ENCODE data around the gene KRTAP10-12. TPM values are rescaled to one million over a fixed set of nuclear protein-coding genes. Genes with fewer than 3 reads are reported as not detected.

Gene KRTAP10-12
- total RNA-seq, 1 donor from 2014 or later: not detected

DNA sequence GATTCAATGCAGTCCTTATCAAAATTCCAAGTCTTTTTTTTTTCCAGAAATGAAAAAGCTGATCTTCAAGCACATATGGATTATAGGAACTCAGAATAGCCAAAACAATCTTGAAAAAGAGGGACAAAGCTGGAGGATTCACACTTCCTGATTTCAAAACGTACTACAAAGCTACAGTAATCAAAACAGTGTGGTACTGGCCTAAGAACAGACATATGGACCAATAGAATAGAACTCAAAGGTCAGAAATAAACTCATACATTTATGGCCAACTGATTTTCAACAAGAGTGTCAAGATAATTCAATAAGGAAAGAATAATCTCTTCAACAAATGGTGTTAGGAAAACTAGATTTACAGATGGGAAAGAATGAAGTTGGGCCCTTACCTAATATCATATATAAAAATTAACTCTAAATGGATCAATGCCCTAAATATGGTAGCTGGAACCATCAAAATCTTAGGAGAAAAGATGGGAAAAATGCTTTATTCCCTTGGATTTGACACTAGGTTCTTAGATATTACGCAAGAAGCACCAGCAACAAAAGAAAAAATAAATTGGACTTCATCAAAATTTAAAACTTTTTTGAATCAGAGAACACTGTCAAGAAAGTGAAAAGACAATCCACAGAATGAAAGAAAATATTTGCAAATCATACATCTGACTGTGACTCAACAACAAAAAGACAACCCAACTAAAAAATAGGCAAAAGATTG is 4.0 kb upstream of the KRTAP10-12 start:
- no peak overlapping the region for H3K4me3 ChIP-seq
- H3K9me3 ChIP-seq (replicated peaks): peaks cover 30% of the 10 kb centered on the region
- H3K4me1 ChIP-seq: no peaks in the 10 kb centered on the region
- no peak overlapping the region for H3K27ac ChIP-seq (replicated peaks)
- TF ChIP-seq, protein P1, sequence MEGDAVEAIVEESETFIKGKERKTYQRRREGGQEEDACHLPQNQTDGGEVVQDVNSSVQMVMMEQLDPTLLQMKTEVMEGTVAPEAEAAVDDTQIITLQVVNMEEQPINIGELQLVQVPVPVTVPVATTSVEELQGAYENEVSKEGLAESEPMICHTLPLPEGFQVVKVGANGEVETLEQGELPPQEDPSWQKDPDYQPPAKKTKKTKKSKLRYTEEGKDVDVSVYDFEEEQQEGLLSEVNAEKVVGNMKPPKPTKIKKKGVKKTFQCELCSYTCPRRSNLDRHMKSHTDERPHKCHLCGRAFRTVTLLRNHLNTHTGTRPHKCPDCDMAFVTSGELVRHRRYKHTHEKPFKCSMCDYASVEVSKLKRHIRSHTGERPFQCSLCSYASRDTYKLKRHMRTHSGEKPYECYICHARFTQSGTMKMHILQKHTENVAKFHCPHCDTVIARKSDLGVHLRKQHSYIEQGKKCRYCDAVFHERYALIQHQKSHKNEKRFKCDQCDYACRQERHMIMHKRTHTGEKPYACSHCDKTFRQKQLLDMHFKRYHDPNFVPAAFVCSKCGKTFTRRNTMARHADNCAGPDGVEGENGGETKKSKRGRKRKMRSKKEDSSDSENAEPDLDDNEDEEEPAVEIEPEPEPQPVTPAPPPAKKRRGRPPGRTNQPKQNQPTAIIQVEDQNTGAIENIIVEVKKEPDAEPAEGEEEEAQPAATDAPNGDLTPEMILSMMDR (IDR thresholded peaks at IDR 0.05; ENCODE audit: borderline replicate concordance): no peak
- H3K36me3 ChIP-seq: no peaks in the 10 kb centered on the region
- no peak for DNase-seq
- H3K27me3 ChIP-seq (ENCODE audit: low read depth): peaks cover 35% of the 10 kb centered on the region
- intact Hi-C loops (cut with micrococcal nuclease): no loop called here

DNA sequence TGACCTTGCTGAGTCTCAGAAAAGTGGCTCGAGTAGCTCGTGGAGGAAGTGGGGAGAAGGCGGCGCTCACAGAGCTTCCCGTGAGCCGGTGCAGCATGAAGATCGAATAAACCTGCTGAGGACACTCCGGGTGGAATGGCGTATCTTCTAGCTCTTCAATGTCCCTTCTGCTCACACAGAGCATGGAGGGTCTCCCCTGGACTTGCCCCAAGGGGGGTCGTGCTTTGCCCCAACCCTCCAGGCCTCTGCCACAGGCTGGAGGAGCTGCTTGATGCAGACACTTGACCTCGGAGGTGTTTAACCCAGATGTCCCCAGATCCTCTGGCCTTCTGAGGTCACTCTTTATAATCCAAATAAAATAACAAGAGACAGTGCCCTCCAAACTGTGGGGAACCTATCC is 2.2 kb upstream of the KRTAP10-12 start:
- TF ChIP-seq, protein P1 (IDR thresholded peaks at IDR 0.05; ENCODE audit: borderline replicate concordance): no peak
- Histone ChIP-seq H3K9me3 (replicated peaks) (peaks cover 30% of the 10 kb centered on the region), H3K4me3 (no peak overlapping the region), H3K4me1 (no peaks in the 10 kb centered on the region), H3K36me3 (no peaks in the 10 kb centered on the region), H3K27me3 (ENCODE audit: low read depth) (peaks cover 43% of the 10 kb centered on the region), H3K27ac (replicated peaks) (no peak overlapping the region)
- intact Hi-C loops (cut with micrococcal nuclease): no loop called here
- no peak for DNase-seq

DNA sequence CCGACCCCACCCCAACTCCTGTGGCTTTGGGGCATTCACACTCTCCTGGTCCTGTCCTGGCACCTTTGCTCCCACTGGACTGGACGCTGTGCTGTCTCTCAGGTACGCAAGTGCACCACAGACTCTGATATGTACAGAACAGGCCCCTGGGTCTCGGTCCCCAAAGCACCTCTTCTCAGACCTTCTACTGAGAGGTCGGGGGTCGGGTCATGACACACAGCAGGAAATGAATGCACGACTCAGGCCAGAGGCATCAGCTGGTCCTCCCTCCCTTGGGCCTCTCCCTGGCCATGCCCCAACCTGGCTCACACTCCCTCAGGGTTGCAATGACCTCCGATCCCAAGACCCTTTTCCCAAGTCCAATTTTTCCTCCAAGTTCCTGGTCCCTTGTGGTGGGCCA is 1.8 kb upstream of the KRTAP10-12 start:
- no peak overlapping the region for H3K27ac ChIP-seq (replicated peaks)
- H3K27me3 ChIP-seq (ENCODE audit: low read depth): peaks cover 47% of the 10 kb centered on the region
- H3K4me1 ChIP-seq: no peaks in the 10 kb centered on the region
- TF ChIP-seq, protein P1 (IDR thresholded peaks at IDR 0.05; ENCODE audit: borderline replicate concordance): no peak
- intact Hi-C loops (cut with micrococcal nuclease): no loop called here
- H3K4me3 ChIP-seq: no peak overlapping the region
- no peak for DNase-seq
- H3K9me3 ChIP-seq (replicated peaks): peaks cover 30% of the 10 kb centered on the region
- no peaks in the 10 kb centered on the region for H3K36me3 ChIP-seq

DNA sequence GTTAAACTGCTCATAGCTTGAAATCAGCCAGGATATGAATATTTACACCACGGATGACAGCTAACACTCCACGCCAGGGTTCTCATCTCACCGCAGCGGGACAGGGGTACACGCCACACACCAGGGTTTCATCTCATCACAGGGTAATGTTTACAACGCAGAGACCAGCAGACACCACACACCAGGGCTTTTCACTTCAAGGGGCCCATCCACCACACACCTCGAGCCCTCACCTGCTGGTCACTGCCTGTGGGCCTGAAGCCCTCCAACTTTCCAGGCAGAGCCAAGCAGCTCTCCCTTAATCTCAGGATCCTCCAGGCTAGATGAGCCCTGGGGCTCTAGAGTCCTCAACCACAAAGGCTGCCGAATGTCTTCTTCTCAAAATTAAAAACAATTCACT is 1.3 kb upstream of the KRTAP10-12 start:
- no peak for DNase-seq
- peaks cover 51% of the 10 kb centered on the region for H3K27me3 ChIP-seq (ENCODE audit: low read depth)
- intact Hi-C loops (cut with micrococcal nuclease): no loop called here

DNA sequence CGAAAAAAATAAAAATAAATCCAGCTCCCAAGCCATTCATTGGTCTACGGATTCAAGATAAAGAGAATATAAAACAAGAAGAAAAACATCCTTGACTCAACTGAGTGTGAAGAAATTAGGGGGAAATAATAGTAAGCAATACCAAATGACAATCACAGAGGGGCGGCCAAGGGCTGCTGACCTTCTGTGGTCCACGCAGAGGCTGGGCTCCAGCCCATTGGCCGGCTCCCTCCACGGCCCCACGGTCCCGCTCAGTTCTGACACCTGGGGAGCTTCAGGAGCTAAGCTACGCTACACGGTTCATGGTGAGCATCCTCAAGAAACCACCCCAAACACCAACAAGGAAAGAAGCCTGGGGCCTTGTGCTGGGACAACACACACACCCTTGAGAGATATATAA is 400 bp upstream of the KRTAP10-12 start:
- no peak for DNase-seq
- Histone ChIP-seq H3K27me3 (ENCODE audit: low read depth) (peaks cover 60% of the 10 kb centered on the region), H3K9me3 (replicated peaks) (peaks cover 30% of the 10 kb centered on the region), H3K4me1 (no peaks in the 10 kb centered on the region), H3K36me3 (no peaks in the 10 kb centered on the region), H3K4me3 (no peak overlapping the region), H3K27ac (replicated peaks) (no peak overlapping the region)
- TF ChIP-seq, protein P1 (IDR thresholded peaks at IDR 0.05; ENCODE audit: borderline replicate concordance): no peak
- intact Hi-C loops (cut with micrococcal nuclease): no loop called here

More for the DNA sequence above, 1.3 kb upstream of the KRTAP10-12 start:
- Histone ChIP-seq H3K4me1 (no peaks in the 10 kb centered on the region), H3K36me3 (no peaks in the 10 kb centered on the region), H3K27ac (replicated peaks) (no peak overlapping the region), H3K4me3 (no peak overlapping the region), H3K9me3 (replicated peaks) (peaks cover 30% of the 10 kb centered on the region)
- TF ChIP-seq, protein P1 (IDR thresholded peaks at IDR 0.05; ENCODE audit: borderline replicate concordance): no peak
